OCI-LY3 (cell line): ENCODE results near the gene IGFLR1.

Experiments
- H2AFZ ChIP-seq: fragments of 200-600, 300-600 bp; shearing (Covaris generic); 2 replicates; pipeline ENCODE4 v1.6.0; 2014; ENCODE audit warnings: antibody characterized with exemption, low read depth, low read length
- H3K27ac ChIP-seq: fragments of 200-600, 300-600 bp; sonication (generic); 2 replicates; pipeline ENCODE4 v1.5.1; 2014; ENCODE audit warnings: mild to moderate bottlenecking, low read length, moderate library complexity, mixed read lengths
- H3K27me3 ChIP-seq: fragments of 200-600, 300-600 bp; sonication (generic); 2 replicates; pipeline ENCODE4 v1.6.1; 2014; ENCODE audit warnings: low read depth, low read length, mixed read lengths
- H3K36me3 ChIP-seq: fragments of 200-600, 300-600 bp; sonication (generic); replicated peaks from 2 replicates; pipeline ENCODE3; 2014; ENCODE audit warnings: low read depth, low read length, mixed read lengths
- H3K4me1 ChIP-seq: fragments of 300-600, 200-600 bp; sonication (generic); 2 replicates; pipeline ENCODE4 v1.6.1; 2014; ENCODE audit warnings: low read length, mixed read lengths
- H3K4me2 ChIP-seq: fragments of 200-600, 300-600 bp; sonication (generic); 2 replicates; pipeline ENCODE4 v1.6.1; 2014; ENCODE audit warnings: low read length, mixed read lengths
- H3K4me3 ChIP-seq: fragments of 300-600, 200-600 bp; sonication (generic); 2 replicates; pipeline ENCODE4 v1.5.1; 2014; ENCODE audit warnings: antibody characterized with exemption, mild to moderate bottlenecking, low read length, moderate library complexity
- H3K79me2 ChIP-seq: fragments of 300-600, 200-600 bp; shearing (Covaris generic); 2 replicates; pipeline ENCODE4 v1.6.1; 2014; ENCODE audit warnings: mild to moderate bottlenecking, low read length, mixed read lengths
- H3K9ac ChIP-seq: fragments of 300-600, 200-600 bp; shearing (Covaris generic); 2 replicates; pipeline ENCODE4 v1.6.0; 2014; ENCODE audit warnings: mild to moderate bottlenecking, low read length, moderate library complexity
- H3K9me3 ChIP-seq: fragments of 200-600, 300-600 bp; shearing (Covaris generic); 2 replicates; pipeline ENCODE4 v1.6.1; 2014; ENCODE audit warnings: low read length, mixed read lengths; ENCODE audit not compliant: insufficient read depth
- H4K20me1 ChIP-seq: fragments of 200-600, 300-600 bp; sonication (generic); 2 replicates; pipeline ENCODE4 v1.6.1; 2016; ENCODE audit warnings: low read length, mixed read lengths; ENCODE audit not compliant: insufficient read depth
- CTCF ChIP-seq: fragments of 200-600, 300-600 bp; sonication (generic); IDR thresholded peaks from 2 replicates; pipeline ENCODE4 v1.5.1; 2014; ENCODE audit warnings: antibody characterized with exemption, low read length, low read depth
- EZH2phosphoT487 ChIP-seq: fragments of 200-600 bp; shearing (Covaris generic); IDR thresholded peaks from 2 replicates; pipeline ENCODE4 v1.6.1; 2018; ENCODE audit warnings: antibody characterized with exemption, mixed run types, low read depth

Gene IGFLR1

GRCh38 chr19:35743640-35744429 is 1.6 kb upstream of the IGFLR1 start:
- peaks cover 6% of the 10 kb centered on the region for H3K36me3 ChIP-seq
- H4K20me1 ChIP-seq: peaks cover 7% of the 10 kb centered on the region; the same call in 1 of the 2 replicates
- peaks cover 42% of the 10 kb centered on the region for H3K4me1 ChIP-seq
- no peaks in the 10 kb centered on the region for H3K27me3 ChIP-seq
- H3K4me2 ChIP-seq: peak overlapping the region; percentile 80
- peak overlapping the region; percentile 89 for H3K4me3 ChIP-seq
- H3K9me3 ChIP-seq: no peaks in the 10 kb centered on the region
- H3K9ac ChIP-seq: no peak overlapping the region
- peaks cover 15% of the 10 kb centered on the region for H3K79me2 ChIP-seq
- H3K27ac ChIP-seq: peak overlapping the region; percentile 89
- H2AFZ ChIP-seq: no peak overlapping the region
- TF ChIP-seq EZH2phosphoT487 (no peak), CTCF (no peak)

- no peak; the same call in 1 of the 2 replicates for TF ChIP-seq CTCF
- no peak for TF ChIP-seq EZH2phosphoT487
- H4K20me1 ChIP-seq: peaks cover 9% of the 10 kb centered on the region; the same call in 1 of the 2 replicates
- H3K4me1 ChIP-seq: peaks cover 34% of the 10 kb centered on the region
- H3K27ac ChIP-seq: peak overlapping the region; percentile 91
- peak overlapping the region; percentile 82 for H3K4me2 ChIP-seq
- peak overlapping the region; percentile 82 for H3K4me3 ChIP-seq
- no peaks in the 10 kb centered on the region for H3K27me3 ChIP-seq
- H3K9me3 ChIP-seq: no peaks in the 10 kb centered on the region
- H3K9ac ChIP-seq: peak overlapping the region; percentile 77
- H2AFZ ChIP-seq: no peak overlapping the region
- peaks cover 24% of the 10 kb centered on the region for H3K36me3 ChIP-seq
- H3K79me2 ChIP-seq: peaks cover 9% of the 10 kb centered on the region
Observed at GRCh38 chr19:35741203-35741515, 1.1 kb downstream of the IGFLR1 start.

GRCh38 chr19:35740423-35741202 is 1.6 kb downstream of the IGFLR1 start:
- Histone ChIP-seq H3K79me2 (peaks cover 3% of the 10 kb centered on the region; the same call in 1 of the 2 replicates), H3K27me3 (no peaks in the 10 kb centered on the region), H3K36me3 (peaks cover 25% of the 10 kb centered on the region), H3K27ac (peak overlapping the region; percentile 91), H2AFZ (peak overlapping the region; percentile 33; the same call in 1 of the 2 replicates), H3K4me2 (peak overlapping the region; percentile 82), H3K4me3 (peak overlapping the region; percentile 82), H3K9me3 (no peaks in the 10 kb centered on the region), H3K9ac (peak overlapping the region; percentile 77), H4K20me1 (peaks cover 9% of the 10 kb centered on the region; the same call in 1 of the 2 replicates), H3K4me1 (peaks cover 32% of the 10 kb centered on the region)
- TF ChIP-seq EZH2phosphoT487: no peak
- peak; percentile 40 for TF ChIP-seq CTCF

GRCh38 chr19:35740108-35740422 is 2.2 kb downstream of the IGFLR1 start:
- Histone ChIP-seq H3K79me2 (peaks cover 2% of the 10 kb centered on the region; the same call in 1 of the 2 replicates), H3K27me3 (no peaks in the 10 kb centered on the region), H3K36me3 (peaks cover 30% of the 10 kb centered on the region), H4K20me1 (peaks cover 9% of the 10 kb centered on the region; the same call in 1 of the 2 replicates), H3K9ac (peak overlapping the region; percentile 63), H3K4me2 (peak overlapping the region; percentile 82), H3K9me3 (no peaks in the 10 kb centered on the region), H3K4me3 (peak overlapping the region; percentile 82), H3K27ac (peak overlapping the region; percentile 29), H3K4me1 (peaks cover 32% of the 10 kb centered on the region), H2AFZ (no peak overlapping the region)
- no peak for TF ChIP-seq CTCF
- no peak for TF ChIP-seq EZH2phosphoT487
